ENCODE results near the gene SEMA3B. TPM values are rescaled to one million over a fixed set of nuclear protein-coding genes. Genes with fewer than 3 reads are reported as not detected.

Gene SEMA3B
- total RNA-seq, 1 experiment from 2014 or later = 7.3 TPM

GRCh38 chr3:50326182-50326541 is 57.2 kb downstream of the SEMA3B start:
- no peak for ATAC-seq

DNA sequence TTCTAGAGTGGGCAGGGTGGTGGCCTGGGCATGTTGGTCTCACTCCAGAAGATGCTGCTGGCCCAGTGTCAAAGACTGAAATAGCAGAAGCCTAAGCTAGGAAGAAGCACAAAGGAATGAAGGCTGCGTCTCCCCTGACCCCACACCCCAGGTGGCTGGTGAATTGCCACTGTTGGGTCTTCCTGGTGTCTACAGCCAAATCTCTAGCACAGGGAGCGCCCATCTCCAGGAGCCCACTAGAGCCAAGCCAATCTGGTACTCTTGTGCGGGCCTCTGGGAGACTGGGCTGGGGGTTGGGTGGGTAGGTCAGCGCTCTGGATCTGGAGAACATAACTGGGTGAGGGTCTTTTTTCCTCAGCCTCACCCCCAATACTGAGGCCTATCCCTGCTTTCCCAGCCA is 58.2 kb downstream of the SEMA3B start:
- H3K9me3 Mint-ChIP-seq = no peaks in the 10 kb centered on the region
- CTCF ChIA-PET = interaction anchor here (1.3 to 1.7 kb wide), 5 partner anchors 10 to 223 kb away, joined by 3 to 23 read pairs (median 10); partner anchors contain the start of gene HYAL1
- TF ChIP-seq EMX1 (CRISPR knock-in tag; IDR thresholded peaks at IDR 0.05) = no peak
- TF ChIP-seq, protein P1, sequence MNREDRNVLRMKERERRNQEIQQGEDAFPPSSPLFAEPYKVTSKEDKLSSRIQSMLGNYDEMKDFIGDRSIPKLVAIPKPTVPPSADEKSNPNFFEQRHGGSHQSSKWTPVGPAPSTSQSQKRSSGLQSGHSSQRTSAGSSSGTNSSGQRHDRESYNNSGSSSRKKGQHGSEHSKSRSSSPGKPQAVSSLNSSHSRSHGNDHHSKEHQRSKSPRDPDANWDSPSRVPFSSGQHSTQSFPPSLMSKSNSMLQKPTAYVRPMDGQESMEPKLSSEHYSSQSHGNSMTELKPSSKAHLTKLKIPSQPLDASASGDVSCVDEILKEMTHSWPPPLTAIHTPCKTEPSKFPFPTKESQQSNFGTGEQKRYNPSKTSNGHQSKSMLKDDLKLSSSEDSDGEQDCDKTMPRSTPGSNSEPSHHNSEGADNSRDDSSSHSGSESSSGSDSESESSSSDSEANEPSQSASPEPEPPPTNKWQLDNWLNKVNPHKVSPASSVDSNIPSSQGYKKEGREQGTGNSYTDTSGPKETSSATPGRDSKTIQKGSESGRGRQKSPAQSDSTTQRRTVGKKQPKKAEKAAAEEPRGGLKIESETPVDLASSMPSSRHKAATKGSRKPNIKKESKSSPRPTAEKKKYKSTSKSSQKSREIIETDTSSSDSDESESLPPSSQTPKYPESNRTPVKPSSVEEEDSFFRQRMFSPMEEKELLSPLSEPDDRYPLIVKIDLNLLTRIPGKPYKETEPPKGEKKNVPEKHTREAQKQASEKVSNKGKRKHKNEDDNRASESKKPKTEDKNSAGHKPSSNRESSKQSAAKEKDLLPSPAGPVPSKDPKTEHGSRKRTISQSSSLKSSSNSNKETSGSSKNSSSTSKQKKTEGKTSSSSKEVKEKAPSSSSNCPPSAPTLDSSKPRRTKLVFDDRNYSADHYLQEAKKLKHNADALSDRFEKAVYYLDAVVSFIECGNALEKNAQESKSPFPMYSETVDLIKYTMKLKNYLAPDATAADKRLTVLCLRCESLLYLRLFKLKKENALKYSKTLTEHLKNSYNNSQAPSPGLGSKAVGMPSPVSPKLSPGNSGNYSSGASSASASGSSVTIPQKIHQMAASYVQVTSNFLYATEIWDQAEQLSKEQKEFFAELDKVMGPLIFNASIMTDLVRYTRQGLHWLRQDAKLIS (CRISPR knock-in tag; IDR thresholded peaks at IDR 0.05; ENCODE audit: borderline replicate concordance) = no peak
- no peak for TF ChIP-seq FOXP1 (CRISPR knock-in tag; IDR thresholded peaks at IDR 0.05; ENCODE audit: borderline replicate concordance)
- TF ChIP-seq MAX (CRISPR knock-in tag; IDR thresholded peaks at IDR 0.05) = no peak
- no peak for TF ChIP-seq PREB (CRISPR knock-in tag; IDR thresholded peaks at IDR 0.05; ENCODE audit: borderline replicate concordance)
- no peak for TF ChIP-seq NFE2L1 (CRISPR knock-in tag; IDR thresholded peaks at IDR 0.05)
- TF ChIP-seq, protein P2, sequence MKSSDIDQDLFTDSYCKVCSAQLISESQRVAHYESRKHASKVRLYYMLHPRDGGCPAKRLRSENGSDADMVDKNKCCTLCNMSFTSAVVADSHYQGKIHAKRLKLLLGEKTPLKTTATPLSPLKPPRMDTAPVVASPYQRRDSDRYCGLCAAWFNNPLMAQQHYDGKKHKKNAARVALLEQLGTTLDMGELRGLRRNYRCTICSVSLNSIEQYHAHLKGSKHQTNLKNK (CRISPR knock-in tag; IDR thresholded peaks at IDR 0.05) = no peak
- TF ChIP-seq JAZF1 (CRISPR knock-in tag; IDR thresholded peaks at IDR 0.05) = no peak
- no peak for TF ChIP-seq PRRX2 (CRISPR knock-in tag; IDR thresholded peaks at IDR 0.05)
- TF ChIP-seq ELF4 (CRISPR knock-in tag; IDR thresholded peaks at IDR 0.05; ENCODE audit: low read depth) = no peak
- no peak overlapping the region for H3K27ac Mint-ChIP-seq
- POLR2A ChIA-PET = interaction anchor here (1.1 to 1.7 kb wide), 3 partner anchors 10 to 52 kb away, joined by 3 to 21 read pairs (median 3); partner anchors contain the start of gene HYAL1
- DNase-seq (ENCODE audit: low spot score) = no peak
- H3K36me3 Mint-ChIP-seq = peaks cover 26% of the 10 kb centered on the region
- ATAC-seq = no peak
- no peaks in the 10 kb centered on the region for H3K27me3 Mint-ChIP-seq (ENCODE audit: low read depth)
- H3K4me3 Mint-ChIP-seq = peak overlapping the region; percentile 84
- peaks cover 30% of the 10 kb centered on the region for H3K4me1 Mint-ChIP-seq

More at GRCh38 chr3:50326182-50326541, 57.2 kb downstream of the SEMA3B start:
- Mint-ChIP-seq H3K9me3 (no peaks in the 10 kb centered on the region), H3K27me3 (ENCODE audit: low read depth) (no peaks in the 10 kb centered on the region), H3K27ac (no peak overlapping the region), H3K4me3 (peak overlapping the region; percentile 29; the same call in 1 of the 2 replicates), H3K4me1 (peaks cover 30% of the 10 kb centered on the region), H3K36me3 (peaks cover 18% of the 10 kb centered on the region)
- ChIA-PET CTCF (no interaction called here), POLR2A (interaction anchor here (0.8 kb wide), 1 partner anchor 11 kb away, joined by 3 read pairs; no protein-coding TSS in a partner anchor)
- no peak for DNase-seq (ENCODE audit: low spot score)
- TF ChIP-seq ZNF671 (CRISPR knock-in tag; IDR thresholded peaks at IDR 0.05) = no peak

Small RNA genes within 50 kb of the gene (microRNA-seq; reads per million reads assigned to microRNA genes)
- gene MIR5787 (ENCODE audit: borderline number of aligned reads) = not detected

Other genes starting within 250 kb of the SEMA3B start
- gene RBM5, start 180.2 kb upstream of the SEMA3B start, total RNA-seq (2021) = 88.0 to 92.3 TPM (median 92.1 TPM) in 3 replicates
- 49.0 to 52.0 TPM (median 52.0 TPM) in 3 replicates for gene SEMA3F, start 113.8 kb upstream of the SEMA3B start, total RNA-seq (2021)
- gene GNAT1, start 77.5 kb upstream of the SEMA3B start, total RNA-seq (2021) = 0.13 to 0.39 TPM (median 0.14 TPM) in 3 replicates
- gene SLC38A3, start 63.9 kb upstream of the SEMA3B start, total RNA-seq (2021) = 0.90 to 1.6 TPM (median 1.3 TPM) in 3 replicates
- 181 to 185 TPM (median 185 TPM) in 3 replicates for gene GNAI2, start 32.9 kb upstream of the SEMA3B start, total RNA-seq (2021)
- gene LSMEM2, start 9.9 kb downstream of the SEMA3B start, total RNA-seq (2021) = 0.41 to 0.60 TPM (median 0.57 TPM) in 3 replicates
- 63.2 to 92.0 TPM (median 75.6 TPM) in 3 replicates for gene IFRD2, start 23.3 kb downstream of the SEMA3B start, total RNA-seq (2021)
- 2.9 to 3.8 TPM (median 3.2 TPM) in 3 replicates for gene HYAL3, start 30.3 kb downstream of the SEMA3B start, total RNA-seq (2021)
- 13.7 to 17.3 TPM (median 13.7 TPM) in 3 replicates for gene NAA80, start 30.3 kb downstream of the SEMA3B start, total RNA-seq (2021)
- gene HYAL1, start 34.4 kb downstream of the SEMA3B start, total RNA-seq (2021) = 3.4 to 3.8 TPM (median 3.5 TPM) in 3 replicates
- gene HYAL2, start 53.6 kb downstream of the SEMA3B start, total RNA-seq (2021) = 58.0 to 65.6 TPM (median 62.9 TPM) in 3 replicates
- 34.7 to 41.1 TPM (median 38.0 TPM) in 3 replicates for gene TUSC2, start 59.1 kb downstream of the SEMA3B start, total RNA-seq (2021)
- 13.2 to 14.5 TPM (median 14.5 TPM) in 3 replicates for gene RASSF1, start 71.7 kb downstream of the SEMA3B start, total RNA-seq (2021)
- gene ZMYND10, start 76.6 kb downstream of the SEMA3B start, total RNA-seq (2021) = 0.46 to 0.80 TPM (median 0.74 TPM) in 3 replicates
- 20.6 to 26.6 TPM (median 23.9 TPM) in 3 replicates for gene NPRL2, start 81.6 kb downstream of the SEMA3B start, total RNA-seq (2021)
- gene CYB561D2, start 81.7 kb downstream of the SEMA3B start, total RNA-seq (2021) = 9.8 to 12.0 TPM (median 11.3 TPM) in 3 replicates
- 26.7 to 30.0 TPM (median 28.4 TPM) in 3 replicates for gene TMEM115, start 90.4 kb downstream of the SEMA3B start, total RNA-seq (2021)
- 22.0 to 23.4 TPM (median 22.3 TPM) in 3 replicates for gene CACNA2D2, start 234.5 kb downstream of the SEMA3B start, total RNA-seq (2021)